Activated naive CD4-positive, alpha-beta T cell treated with anti-CD3 and anti-CD28 coated beads for 36 hours (primary cell): ENCODE measurements around the gene SPON1. TPM values are rescaled to one million over a fixed set of nuclear protein-coding genes. Genes with fewer than 3 reads are reported as not detected.
A peak's percentile ranks its signal among the peaks of the same experiment; 100 is the strongest.

ENCODE experiments used
- CTCF ChIA-PET: fragments of 350-600 bp; sonication (Branson Sonifier 250); formaldehyde crosslinking; loops from one replicate; lab custom pipeline; 2021; ENCODE audit warnings: antibody characterized with exemption; lab: Charles Lee
- DNase-seq: peaks from one replicate; pipeline ENCODE4 v3.0.0-alpha.2; 2020
- H3K27ac Mint-ChIP-seq: one replicate; pipeline ENCODE4 v1.8.0; 2021; ENCODE audit warnings: mild to moderate bottlenecking, mixed read lengths
- H3K27me3 Mint-ChIP-seq: one replicate; pipeline ENCODE4 v1.8.0; 2021; ENCODE audit warnings: low read depth, mixed read lengths
- H3K36me3 Mint-ChIP-seq: one replicate; pipeline ENCODE4 v1.8.0; 2021; ENCODE audit warnings: low read depth, mixed read lengths
- H3K4me1 Mint-ChIP-seq: one replicate; pipeline ENCODE4 v1.8.0; 2021; ENCODE audit warnings: low read depth, mixed read lengths
- H3K4me3 Mint-ChIP-seq: one replicate; pipeline ENCODE4 v1.8.0; 2021; ENCODE audit warnings: mild to moderate bottlenecking, moderate library complexity, mixed read lengths
- H3K9me3 Mint-ChIP-seq: one replicate; pipeline ENCODE4 v1.8.0; 2021; ENCODE audit warnings: mixed read lengths
- intact Hi-C: fragments of 100-400 bp; cut with micrococcal nuclease; formaldehyde crosslinking; loops from one replicate; pipeline ENCODE4 v1.15.1; 2023
- total RNA-seq, 2 experiments: library from RNA; stranded (reverse); gene quantifications; one replicate each; pipeline ENCODE4 v1.2.3, GENCODE V29; 2021

SPON1 gene
- total RNA-seq, 2 experiments from 2014 or later: 0.24 to 0.25 TPM

DNA sequence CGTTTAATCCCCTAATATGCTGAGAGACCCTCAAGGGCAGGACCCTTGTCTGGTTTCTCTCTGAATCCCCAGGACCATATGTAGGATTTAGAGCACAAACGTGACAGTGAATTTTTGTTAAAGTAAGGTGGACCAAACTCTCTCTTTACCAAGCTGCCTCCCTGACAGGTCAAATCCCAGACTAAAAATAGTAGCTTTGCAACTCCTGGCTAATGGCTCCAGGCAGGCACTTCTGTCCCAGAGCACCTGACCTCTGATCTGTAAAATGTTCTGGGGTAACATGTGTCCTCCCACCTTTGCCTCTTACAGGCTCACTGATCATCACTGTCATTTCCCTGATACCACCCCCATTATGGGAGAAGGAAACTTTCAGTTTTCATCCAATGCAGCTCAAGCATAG, 152.3 kb downstream of the SPON1 start:
- H3K27me3 Mint-ChIP-seq: no peaks in the 10 kb centered on the region
- peaks cover 20% of the 10 kb centered on the region for H3K4me1 Mint-ChIP-seq
- no peak overlapping the region for H3K4me3 Mint-ChIP-seq
- intact Hi-C loops: no loop called here
- H3K9me3 Mint-ChIP-seq: no peaks in the 10 kb centered on the region
- no peak overlapping the region for H3K27ac Mint-ChIP-seq
- no peak for DNase-seq
- no peaks in the 10 kb centered on the region for H3K36me3 Mint-ChIP-seq
- CTCF ChIA-PET: no interaction called here

DNA sequence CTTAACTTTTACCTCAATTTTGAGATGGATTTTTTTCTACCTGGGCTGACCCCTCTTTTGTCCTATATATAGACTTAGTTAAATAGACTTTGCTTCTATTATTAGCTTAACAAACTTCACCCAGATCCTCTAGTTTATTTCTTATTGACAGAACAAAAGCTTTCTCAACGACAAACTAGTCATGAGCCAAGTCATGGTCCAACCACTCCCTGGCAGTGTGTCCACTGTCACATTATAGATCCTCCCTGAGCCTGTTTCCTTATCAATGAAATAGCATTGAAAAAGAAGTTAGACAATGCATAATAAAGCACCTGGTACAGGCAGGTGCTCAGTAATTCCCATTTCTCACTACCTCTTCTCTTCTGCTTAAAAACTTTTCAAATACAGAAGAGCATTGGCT, 155.1 kb downstream of the SPON1 start:
- intact Hi-C loops: loop anchor here (1.0 kb wide), 1 partner anchor 42 kb away; no protein-coding TSS in a partner anchor
- CTCF ChIA-PET: interaction anchor here (3.2 kb wide), 1 partner anchor 31 kb away, joined by 10 read pairs; no protein-coding TSS in a partner anchor
- H3K36me3 Mint-ChIP-seq: no peaks in the 10 kb centered on the region
- no peaks in the 10 kb centered on the region for H3K9me3 Mint-ChIP-seq
- H3K27ac Mint-ChIP-seq: no peak overlapping the region
- no peaks in the 10 kb centered on the region for H3K27me3 Mint-ChIP-seq
- H3K4me1 Mint-ChIP-seq: peaks cover 22% of the 10 kb centered on the region
- no peak overlapping the region for H3K4me3 Mint-ChIP-seq
- no peak for DNase-seq

DNA sequence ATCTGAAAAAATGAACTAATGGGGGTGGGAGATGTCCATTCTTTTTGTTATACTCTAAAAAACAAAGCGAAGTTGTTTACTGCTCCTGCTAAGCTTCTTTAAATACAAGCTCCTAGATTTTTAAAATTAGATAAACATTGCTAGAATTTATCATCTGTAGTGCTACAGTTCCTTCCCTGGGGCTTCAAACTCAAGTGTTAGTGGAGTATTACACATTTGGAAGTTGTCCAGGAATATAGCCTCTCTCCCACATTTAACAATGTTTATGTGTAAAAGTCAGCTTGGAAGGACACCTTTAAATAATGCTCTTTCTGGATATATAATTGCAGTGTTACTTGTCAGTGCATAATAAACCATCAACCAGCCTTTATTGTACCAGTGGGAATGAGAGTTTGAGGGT, 155.5 kb downstream of the SPON1 start:
- no peaks in the 10 kb centered on the region for H3K36me3 Mint-ChIP-seq
- H3K9me3 Mint-ChIP-seq: no peaks in the 10 kb centered on the region
- CTCF ChIA-PET: interaction anchor here (0.6 to 3.2 kb wide), 4 partner anchors 9 to 162 kb away, joined by 3 to 10 read pairs (median 4); no protein-coding TSS in a partner anchor
- no peak overlapping the region for H3K4me3 Mint-ChIP-seq
- intact Hi-C loops: loop anchor here (1.0 kb wide), 1 partner anchor 43 kb away; no protein-coding TSS in a partner anchor
- H3K27me3 Mint-ChIP-seq: no peaks in the 10 kb centered on the region
- no peak for DNase-seq
- no peak overlapping the region for H3K27ac Mint-ChIP-seq
- peaks cover 22% of the 10 kb centered on the region for H3K4me1 Mint-ChIP-seq

DNA sequence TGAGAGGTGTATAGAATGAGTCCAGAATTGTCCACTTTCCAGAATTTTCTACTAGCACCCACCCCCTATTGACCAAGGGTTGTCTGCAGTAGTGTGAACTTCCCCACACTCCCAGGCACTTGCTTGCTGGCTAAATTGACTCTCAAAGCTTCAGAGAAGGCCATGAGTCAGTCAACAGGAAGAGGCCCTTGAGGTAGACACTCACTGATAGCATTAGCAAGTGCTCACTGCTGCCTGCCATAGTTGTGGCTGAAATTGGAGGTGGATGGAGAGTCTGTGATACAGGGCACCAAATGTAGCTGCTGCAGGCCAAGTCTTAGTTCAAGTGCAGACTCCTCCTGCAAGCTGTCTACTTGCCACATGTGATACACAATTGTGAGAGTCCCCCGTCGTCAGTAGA, 156.8 kb downstream of the SPON1 start:
- intact Hi-C loops: loop anchor here (1.0 kb wide), 1 partner anchor 18 kb away; no protein-coding TSS in a partner anchor
- Mint-ChIP-seq H3K4me1 (peaks cover 19% of the 10 kb centered on the region), H3K36me3 (no peaks in the 10 kb centered on the region), H3K27me3 (no peaks in the 10 kb centered on the region), H3K4me3 (no peak overlapping the region), H3K9me3 (no peaks in the 10 kb centered on the region), H3K27ac (no peak overlapping the region)
- DNase-seq: peak; percentile 67
- CTCF ChIA-PET: interaction anchor here (1.2 to 3.2 kb wide), 2 partner anchors 29 to 164 kb away, joined by 4 to 10 read pairs; no protein-coding TSS in a partner anchor

DNA sequence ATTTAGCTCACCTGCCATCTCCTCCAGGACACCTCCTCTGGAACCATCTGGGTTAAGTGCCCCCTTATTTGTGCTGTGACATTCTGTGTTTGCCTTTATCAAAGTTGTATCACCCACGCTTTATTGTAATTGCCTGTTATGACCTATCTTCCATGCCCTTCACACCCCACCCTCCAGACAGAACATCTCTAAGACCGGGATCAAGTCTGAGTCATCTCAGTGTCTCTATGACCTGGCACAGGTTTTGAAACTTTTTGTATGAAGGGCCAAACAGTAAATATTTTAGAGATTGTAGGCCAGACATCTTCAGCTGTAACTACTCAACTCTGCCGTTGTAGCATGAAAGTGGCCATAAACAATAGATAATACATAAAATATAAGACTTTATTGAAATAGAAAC, 161.8 kb downstream of the SPON1 start:
- CTCF ChIA-PET: interaction anchor here (1.1 kb wide), 1 partner anchor 72 kb away, joined by 5 read pairs; no protein-coding TSS in a partner anchor
- intact Hi-C loops: no loop called here
- Mint-ChIP-seq H3K4me3 (no peak overlapping the region), H3K36me3 (peaks cover 1% of the 10 kb centered on the region), H3K4me1 (peaks cover 5% of the 10 kb centered on the region), H3K27me3 (no peaks in the 10 kb centered on the region), H3K9me3 (peaks cover 2% of the 10 kb centered on the region), H3K27ac (no peak overlapping the region)
- no peak for DNase-seq

DNA sequence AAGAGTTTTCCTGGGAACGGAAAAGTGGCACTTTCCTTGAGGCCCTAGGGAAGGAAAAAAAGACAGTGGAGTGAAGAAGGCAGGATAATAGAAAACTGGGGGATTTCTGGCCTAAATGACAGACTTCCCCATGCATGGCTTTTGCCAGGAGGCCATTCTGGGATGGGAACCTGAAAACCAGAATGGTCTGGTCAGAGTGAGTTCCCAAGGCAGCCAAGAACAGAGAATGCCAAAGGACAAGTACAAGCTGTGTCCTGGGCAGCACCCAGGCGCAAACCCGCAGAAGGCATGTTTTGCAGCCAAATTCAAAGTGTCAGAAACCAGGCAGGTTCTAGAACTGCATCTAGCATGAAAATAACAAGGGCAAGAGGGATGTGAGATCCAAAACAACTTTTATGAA, 162.4 kb downstream of the SPON1 start:
- no peak overlapping the region for H3K4me3 Mint-ChIP-seq
- peaks cover 2% of the 10 kb centered on the region for H3K9me3 Mint-ChIP-seq
- CTCF ChIA-PET: interaction anchor here (1.1 kb wide), 1 partner anchor 73 kb away, joined by 5 read pairs; no protein-coding TSS in a partner anchor
- H3K4me1 Mint-ChIP-seq: peaks cover under 1% of the 10 kb centered on the region
- H3K27ac Mint-ChIP-seq: no peak overlapping the region
- no peak for DNase-seq
- intact Hi-C loops: no loop called here
- H3K27me3 Mint-ChIP-seq: no peaks in the 10 kb centered on the region
- H3K36me3 Mint-ChIP-seq: peaks cover 1% of the 10 kb centered on the region

DNA sequence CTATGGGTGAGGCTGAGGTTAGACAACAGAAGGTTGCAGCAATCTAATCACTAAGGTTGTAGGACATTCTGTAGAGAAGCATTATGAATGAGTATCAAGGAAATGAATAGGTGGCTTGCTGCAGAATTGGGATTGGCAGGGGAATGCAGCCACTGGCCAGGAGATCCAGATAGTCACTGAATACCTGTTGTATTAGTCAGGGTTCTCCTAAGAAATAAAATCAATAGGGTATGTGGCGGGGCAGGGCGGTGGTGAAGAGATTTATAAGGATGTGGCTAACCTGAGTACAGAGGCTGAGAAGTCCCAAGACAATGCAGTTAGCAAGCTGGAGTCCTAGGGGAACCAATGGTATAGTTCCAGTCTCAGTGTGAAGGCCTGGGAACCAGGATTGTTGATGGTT, 163.0 kb downstream of the SPON1 start:
- peaks cover 1% of the 10 kb centered on the region for H3K36me3 Mint-ChIP-seq
- CTCF ChIA-PET: no interaction called here
- intact Hi-C loops: no loop called here

DNA sequence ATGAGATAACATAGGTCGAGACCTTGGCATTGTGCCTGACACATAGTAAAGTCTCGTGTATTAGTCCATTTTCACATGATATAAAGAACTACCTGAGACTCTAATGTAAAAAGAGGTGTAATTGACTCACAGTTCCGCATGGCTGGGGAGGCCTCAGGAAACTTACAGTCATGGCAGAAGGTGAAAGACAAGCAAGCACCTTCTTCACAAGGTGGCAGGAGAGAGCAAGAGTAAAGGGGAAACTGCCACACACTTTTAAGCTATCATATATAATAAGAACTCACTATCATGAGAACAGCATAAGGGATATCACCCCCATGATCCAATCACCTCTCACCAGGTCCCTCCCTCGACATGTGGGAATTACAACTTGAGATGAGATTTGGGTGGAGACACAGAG, 165.2 kb downstream of the SPON1 start:
- CTCF ChIA-PET: no interaction called here
- Mint-ChIP-seq H3K36me3 (peaks cover 1% of the 10 kb centered on the region), H3K27ac (no peak overlapping the region), H3K4me1 (no peaks in the 10 kb centered on the region), H3K27me3 (no peaks in the 10 kb centered on the region), H3K4me3 (no peak overlapping the region), H3K9me3 (peaks cover 2% of the 10 kb centered on the region)
- intact Hi-C loops: no loop called here
- no peak for DNase-seq

More for the DNA sequence above, 163.0 kb downstream of the SPON1 start:
- no peak overlapping the region for H3K27ac Mint-ChIP-seq
- no peaks in the 10 kb centered on the region for H3K27me3 Mint-ChIP-seq
- peaks cover 2% of the 10 kb centered on the region for H3K9me3 Mint-ChIP-seq
- no peak overlapping the region for H3K4me3 Mint-ChIP-seq
- H3K4me1 Mint-ChIP-seq: no peaks in the 10 kb centered on the region
- DNase-seq: no peak

DNA sequence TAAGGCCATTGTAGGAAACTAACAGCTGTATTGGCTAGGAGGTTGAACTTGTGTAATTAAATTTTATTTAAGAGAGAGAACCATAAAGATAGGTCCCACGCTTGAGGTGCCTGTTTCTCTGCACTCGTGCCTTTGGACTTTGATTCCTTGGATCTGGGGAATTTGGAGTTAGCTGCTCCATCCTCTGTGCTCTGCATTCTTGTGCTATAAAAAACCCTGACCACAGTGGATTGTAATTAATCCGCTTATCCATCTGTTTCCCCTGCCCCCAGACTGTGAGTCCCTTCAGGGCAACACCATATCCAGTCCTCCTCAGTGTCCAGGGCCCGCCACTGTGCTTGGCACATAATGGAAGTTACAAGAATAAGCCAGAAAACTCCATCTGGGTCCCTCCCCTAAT, 169.8 kb downstream of the SPON1 start:
- H3K27ac Mint-ChIP-seq: no peak overlapping the region
- intact Hi-C loops: no loop called here
- H3K9me3 Mint-ChIP-seq: peaks cover 2% of the 10 kb centered on the region
- no peak for DNase-seq
- H3K4me1 Mint-ChIP-seq: no peaks in the 10 kb centered on the region
- H3K27me3 Mint-ChIP-seq: no peaks in the 10 kb centered on the region
- CTCF ChIA-PET: interaction anchor here (0.6 kb wide), 1 partner anchor 114 kb away, joined by 3 read pairs; no protein-coding TSS in a partner anchor
- H3K36me3 Mint-ChIP-seq: peaks cover 1% of the 10 kb centered on the region
- no peak overlapping the region for H3K4me3 Mint-ChIP-seq

DNA sequence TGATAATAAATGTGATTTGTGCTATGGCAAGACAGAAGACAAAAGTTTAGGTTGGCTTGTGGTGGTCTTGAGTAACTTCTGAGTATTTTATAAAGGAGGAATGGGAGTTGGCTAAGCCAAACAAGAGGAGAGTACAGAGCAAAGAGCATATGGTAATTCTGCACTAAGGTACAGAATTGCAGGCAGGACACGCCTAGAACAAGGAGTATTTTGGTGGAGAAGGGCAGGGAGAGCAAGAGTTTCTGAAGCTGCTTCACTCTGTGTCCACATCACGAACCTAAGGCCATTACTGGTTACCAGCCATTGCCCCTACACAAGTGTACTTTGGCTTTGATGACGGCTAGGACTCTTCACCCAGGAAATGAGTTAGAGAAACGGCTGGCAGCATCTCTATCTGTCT, 170.9 kb downstream of the SPON1 start:
- Mint-ChIP-seq H3K27me3 (no peaks in the 10 kb centered on the region), H3K27ac (no peak overlapping the region), H3K4me3 (no peak overlapping the region), H3K4me1 (no peaks in the 10 kb centered on the region), H3K36me3 (peaks cover 1% of the 10 kb centered on the region), H3K9me3 (peaks cover 2% of the 10 kb centered on the region)
- CTCF ChIA-PET: no interaction called here
- DNase-seq: no peak
- intact Hi-C loops: no loop called here

DNA sequence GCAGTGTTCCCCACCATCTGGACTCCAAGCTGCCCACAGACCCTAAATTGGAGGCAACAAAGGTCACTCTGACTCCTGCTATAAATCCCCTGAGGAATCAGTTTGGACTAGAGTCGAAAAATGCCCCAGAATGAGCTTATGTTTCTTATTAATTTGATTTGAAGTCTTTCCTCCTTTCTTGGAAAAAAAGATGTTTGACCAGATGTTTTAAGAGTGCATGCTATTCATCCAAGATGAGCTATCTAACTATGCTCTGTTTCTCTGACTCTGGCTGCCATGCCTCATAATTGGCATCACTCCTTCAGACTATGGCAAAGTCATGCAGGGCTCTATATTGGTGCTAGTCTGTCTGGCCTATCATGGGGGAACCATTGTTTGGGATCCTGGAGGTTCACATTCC, 174.0 kb downstream of the SPON1 start:
- Mint-ChIP-seq H3K36me3 (no peaks in the 10 kb centered on the region), H3K27me3 (no peaks in the 10 kb centered on the region), H3K27ac (no peak overlapping the region), H3K4me1 (no peaks in the 10 kb centered on the region), H3K9me3 (no peaks in the 10 kb centered on the region), H3K4me3 (no peak overlapping the region)
- DNase-seq: no peak
- intact Hi-C loops: no loop called here
- CTCF ChIA-PET: interaction anchor here (1.4 kb wide), 1 partner anchor 12 kb away, joined by 4 read pairs; no protein-coding TSS in a partner anchor

DNA sequence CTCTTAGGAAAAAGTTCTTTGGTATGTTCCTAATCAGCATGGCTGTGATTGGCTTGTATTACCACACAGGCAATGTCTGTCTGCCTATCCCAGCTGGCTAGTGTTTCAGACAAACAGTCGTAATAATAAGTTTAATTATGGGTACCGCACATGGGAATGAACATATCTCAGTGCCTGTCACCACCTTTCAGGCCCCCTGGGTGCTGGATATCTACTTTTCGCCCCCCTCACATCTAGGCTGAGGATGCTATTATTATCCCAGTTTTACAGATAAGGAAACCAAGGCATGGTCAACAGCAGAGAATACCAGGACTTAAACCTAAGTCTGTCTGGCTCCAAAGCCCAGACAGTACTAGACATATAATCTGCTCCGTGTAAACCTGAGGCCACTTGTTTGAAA, 174.8 kb downstream of the SPON1 start:
- DNase-seq: no peak
- H3K27ac Mint-ChIP-seq: no peak overlapping the region
- no peak overlapping the region for H3K4me3 Mint-ChIP-seq
- no peaks in the 10 kb centered on the region for H3K27me3 Mint-ChIP-seq
- H3K4me1 Mint-ChIP-seq: no peaks in the 10 kb centered on the region
- intact Hi-C loops: no loop called here
- H3K9me3 Mint-ChIP-seq: no peaks in the 10 kb centered on the region
- CTCF ChIA-PET: no interaction called here
- no peaks in the 10 kb centered on the region for H3K36me3 Mint-ChIP-seq

DNA sequence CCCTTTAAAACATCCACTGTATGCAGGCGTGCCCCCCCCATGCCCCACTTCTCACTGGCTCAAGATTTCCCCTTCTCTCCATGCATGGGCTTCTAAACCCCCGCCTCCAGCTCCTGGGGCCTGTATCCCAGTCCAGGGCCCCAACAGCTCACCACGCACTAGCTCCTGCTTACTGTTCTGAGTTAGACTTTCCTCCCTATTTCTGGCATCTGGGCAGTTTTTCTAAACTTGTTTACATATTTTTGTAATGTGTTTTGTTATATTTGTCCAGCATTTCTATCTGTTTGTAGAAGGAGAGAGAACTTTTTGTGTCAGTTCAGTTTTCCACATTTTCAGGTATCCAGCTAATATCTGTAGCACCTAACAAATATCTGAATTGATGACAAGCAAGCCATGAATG, 178.5 kb downstream of the SPON1 start:
- Mint-ChIP-seq H3K27me3 (no peaks in the 10 kb centered on the region), H3K9me3 (no peaks in the 10 kb centered on the region), H3K36me3 (no peaks in the 10 kb centered on the region), H3K4me3 (no peak overlapping the region), H3K27ac (no peak overlapping the region), H3K4me1 (peaks cover 10% of the 10 kb centered on the region)
- intact Hi-C loops: no loop called here
- DNase-seq: no peak
- CTCF ChIA-PET: interaction anchor here (0.8 kb wide), 1 partner anchor 171 kb away, joined by 3 read pairs; no protein-coding TSS in a partner anchor
